Natural killer cell (primary cell): Measurements from ENCODE around the gene PAFAH1B1. TPM values are rescaled to one million over a fixed set of nuclear protein-coding genes. Genes with fewer than 3 reads are reported as not detected.
A peak's percentile ranks its signal among the peaks of the same experiment; 100 is the strongest.
"Not testable (repeated sequence)": the region's sequence is repeated elsewhere in the genome, so short reads cannot be mapped to it uniquely, and the experiment has no call there.

Source experiments
- ATAC-seq, 3 donors: fragments of 150-1000 bp in 2 of 3; fragments of 200-7000 bp in 1 of 3; cut with Tn5 transposase; 1 replicate in 1 of 3; 2 replicates in 2 of 3; pipeline ENCODE4 v1.10.0; 2021; ENCODE audit warnings: mild to moderate bottlenecking in 2 of 3, moderate library complexity in 2 of 3
- DNase-seq, 2 donors: peaks; one replicate each; pipeline versions ENCODE4 v3.0.0 to v3.0.0-alpha.2; 2013 to 2021; ENCODE audit warnings: mixed read lengths in 1 of 2
- H3K27ac ChIP-seq: one replicate; pipeline ENCODE4 v1.5.1; 2013; ENCODE audit warnings: mild to moderate bottlenecking, low read length
- H3K27me3 ChIP-seq: one replicate; pipeline ENCODE4 v1.6.1; 2013; ENCODE audit warnings: low read length; ENCODE audit not compliant: control insufficient read depth, insufficient read depth
- H3K36me3 ChIP-seq: one replicate; pipeline ENCODE4 v1.6.1; 2013; ENCODE audit warnings: low read length; ENCODE audit not compliant: control insufficient read depth, insufficient read depth
- H3K4me1 ChIP-seq: one replicate; pipeline ENCODE4 v1.6.1; 2013; ENCODE audit warnings: low read length; ENCODE audit not compliant: control insufficient read depth, insufficient read depth
- H3K4me3 ChIP-seq: one replicate; pipeline ENCODE4 v1.5.1; 2013; ENCODE audit warnings: low read length
- H3K9me3 ChIP-seq: one replicate; pipeline ENCODE4 v1.6.1; 2013; ENCODE audit warnings: low read length; ENCODE audit not compliant: control insufficient read depth, insufficient read depth
- H3K27ac Mint-ChIP-seq, 2 donors: one replicate each; pipeline ENCODE4 v1.8.0; 2022; ENCODE audit warnings: mild to moderate bottlenecking in 2 of 2, mixed read lengths in 2 of 2, moderate library complexity in 1 of 2
- H3K27me3 Mint-ChIP-seq, 2 donors: one replicate each; pipeline ENCODE4 v1.8.0; 2022; ENCODE audit warnings: low read depth in 2 of 2, mixed read lengths in 2 of 2
- H3K36me3 Mint-ChIP-seq: one replicate; pipeline ENCODE4 v1.8.0; 2022; ENCODE audit warnings: mixed read lengths
- H3K4me1 Mint-ChIP-seq, 2 donors: one replicate each; pipeline ENCODE4 v1.8.0; 2022; ENCODE audit warnings: mixed read lengths in 2 of 2
- H3K4me3 Mint-ChIP-seq: one replicate; pipeline ENCODE4 v1.8.0; 2022; ENCODE audit warnings: mild to moderate bottlenecking, moderate library complexity, mixed read lengths
- H3K9me3 Mint-ChIP-seq, 2 donors: one replicate each; pipeline ENCODE4 v1.8.0; 2022; ENCODE audit warnings: mixed read lengths in 2 of 2
- WGBS: methylation state at CpG from one replicate; pipeline ENCODE4 v1.1.7; 2013; ENCODE audit warnings: missing lambda C conversion rate; ENCODE audit not compliant: insufficient coverage; 5-methylcytosine and 5-hydroxymethylcytosine counted together
- intact Hi-C: fragments of 100-400 bp; cut with micrococcal nuclease; formaldehyde crosslinking; loops from one replicate; pipeline ENCODE4 v1.14.2; 2022
- total RNA-seq, 4 donors: library from RNA; stranded (reverse); fragments of 120-200 nt in 1 of 4; gene quantifications; one replicate each; pipeline versions ENCODE4 v1.2.3 to v1.2.4, GENCODE V29; 2013 to 2022
- TF ChIP-seq, protein P1 (sequence below): fragments of 200-600 bp; IDR thresholded peaks from one replicate; pipeline ENCODE4 v1.8.0; 2022; ENCODE audit warnings: antibody characterized with exemption

PAFAH1B1 gene
- total RNA-seq, 3 donors from 2014 or later (not counting 1 experiment from before 2014, with no cell fraction given) = 138 to 176 (median 165) TPM

DNA sequence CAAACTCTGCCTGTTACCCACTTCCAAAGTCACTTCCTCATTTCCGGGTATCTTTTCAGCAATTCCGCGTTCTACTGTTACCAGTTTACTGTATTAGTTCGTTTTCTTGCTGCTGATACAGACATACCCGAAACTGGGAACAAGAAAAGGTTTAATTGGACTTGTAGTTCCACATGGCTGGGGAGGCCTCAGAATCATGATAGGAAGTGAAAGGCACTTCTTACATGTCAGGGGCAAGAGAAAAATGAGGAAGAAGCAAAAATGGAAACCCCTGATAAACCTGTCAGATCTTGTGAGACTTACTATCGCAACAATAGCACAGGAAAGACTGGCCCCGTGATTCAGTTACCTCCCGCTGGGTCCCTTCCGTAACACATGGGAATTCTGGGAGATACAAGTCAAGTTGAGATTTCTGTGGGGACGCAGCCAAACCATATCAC lies 30.9 kb downstream of the PAFAH1B1 start:
- Mint-ChIP-seq H3K9me3 (no peaks in the 10 kb centered on the region), H3K36me3 (no peaks in the 10 kb centered on the region), H3K4me3 (no peak overlapping the region), H3K4me1 (peaks cover 68 to 70% of the 10 kb centered on the region in 2 donors), H3K27ac (peak overlapping the region; percentile 51 to 82), H3K27me3 (no peaks in the 10 kb centered on the region)
- ATAC-seq = peak in 2 of 3 donors; percentile 12 to 30
- Histone ChIP-seq H3K4me3 (no peak overlapping the region), H3K36me3 (no peaks in the 10 kb centered on the region), H3K9me3 (no peaks in the 10 kb centered on the region), H3K27me3 (no peaks in the 10 kb centered on the region), H3K4me1 (peaks cover 31% of the 10 kb centered on the region), H3K27ac (peak overlapping the region; percentile 22)
- TF ChIP-seq, protein P1, sequence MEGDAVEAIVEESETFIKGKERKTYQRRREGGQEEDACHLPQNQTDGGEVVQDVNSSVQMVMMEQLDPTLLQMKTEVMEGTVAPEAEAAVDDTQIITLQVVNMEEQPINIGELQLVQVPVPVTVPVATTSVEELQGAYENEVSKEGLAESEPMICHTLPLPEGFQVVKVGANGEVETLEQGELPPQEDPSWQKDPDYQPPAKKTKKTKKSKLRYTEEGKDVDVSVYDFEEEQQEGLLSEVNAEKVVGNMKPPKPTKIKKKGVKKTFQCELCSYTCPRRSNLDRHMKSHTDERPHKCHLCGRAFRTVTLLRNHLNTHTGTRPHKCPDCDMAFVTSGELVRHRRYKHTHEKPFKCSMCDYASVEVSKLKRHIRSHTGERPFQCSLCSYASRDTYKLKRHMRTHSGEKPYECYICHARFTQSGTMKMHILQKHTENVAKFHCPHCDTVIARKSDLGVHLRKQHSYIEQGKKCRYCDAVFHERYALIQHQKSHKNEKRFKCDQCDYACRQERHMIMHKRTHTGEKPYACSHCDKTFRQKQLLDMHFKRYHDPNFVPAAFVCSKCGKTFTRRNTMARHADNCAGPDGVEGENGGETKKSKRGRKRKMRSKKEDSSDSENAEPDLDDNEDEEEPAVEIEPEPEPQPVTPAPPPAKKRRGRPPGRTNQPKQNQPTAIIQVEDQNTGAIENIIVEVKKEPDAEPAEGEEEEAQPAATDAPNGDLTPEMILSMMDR = no peak
- WGBS = 42% methylated on average over 10 of the region's 10 CpGs
- no peak for DNase-seq
- intact Hi-C loops = no loop called here

- H3K4me1 ChIP-seq = peaks cover 34% of the 10 kb centered on the region
- 96% methylated on average over 7 of the region's 7 CpGs for WGBS
- ATAC-seq = not testable (repeated sequence)
These were observed 33.3 kb downstream of the PAFAH1B1 start for GRCh38 chr17:2626626-2627219.

DNA sequence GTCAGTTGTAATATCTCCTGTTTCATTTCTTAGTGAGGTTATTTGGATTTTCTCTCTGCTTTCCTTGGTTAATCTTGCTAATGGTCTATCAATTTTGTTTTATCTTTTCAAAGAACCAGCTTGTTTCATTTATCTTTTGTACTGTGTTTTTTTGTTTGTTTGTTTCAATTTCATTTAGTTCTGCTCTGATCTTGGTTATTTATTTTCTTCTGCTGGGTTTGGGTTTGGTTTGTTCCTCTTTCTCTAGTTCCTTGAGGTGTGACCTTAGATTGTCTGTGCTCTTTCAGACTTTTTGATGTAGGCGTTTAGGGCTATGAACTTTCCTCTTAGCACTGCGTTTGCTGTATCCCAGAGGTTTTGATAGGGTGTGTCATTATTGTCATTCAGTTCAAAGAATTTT lies 35.5 kb downstream of the PAFAH1B1 start:
- 31% methylated on average over 2 of the region's 2 CpGs for WGBS
- H3K9me3 ChIP-seq, H3K4me3 ChIP-seq, H3K9me3 Mint-ChIP-seq, ATAC-seq, H3K27me3 ChIP-seq, H3K27ac ChIP-seq, H3K36me3 ChIP-seq, H3K27me3 Mint-ChIP-seq, DNase-seq, intact Hi-C loops, H3K36me3 Mint-ChIP-seq: not testable (repeated sequence)
- peak overlapping the region; percentile 5 to 33 for H3K27ac Mint-ChIP-seq
- H3K4me3 Mint-ChIP-seq = peak overlapping the region; percentile 1
- H3K4me1 Mint-ChIP-seq = peaks cover 87 to 90% of the 10 kb centered on the region in 2 donors
- peaks cover 25% of the 10 kb centered on the region for H3K4me1 ChIP-seq

More at GRCh38 chr17:2626626-2627219, 33.3 kb downstream of the PAFAH1B1 start:
- H3K27me3 ChIP-seq, H3K4me3 ChIP-seq, H3K27me3 Mint-ChIP-seq, H3K36me3 ChIP-seq, H3K36me3 Mint-ChIP-seq, H3K9me3 ChIP-seq, intact Hi-C loops, H3K27ac ChIP-seq, DNase-seq, H3K9me3 Mint-ChIP-seq: not testable (repeated sequence)
- peak overlapping the region; percentile 5 to 33 for H3K27ac Mint-ChIP-seq
- peaks cover 81 to 84% of the 10 kb centered on the region in 2 donors for H3K4me1 Mint-ChIP-seq
- H3K4me3 Mint-ChIP-seq = peak overlapping the region; percentile 1

DNA sequence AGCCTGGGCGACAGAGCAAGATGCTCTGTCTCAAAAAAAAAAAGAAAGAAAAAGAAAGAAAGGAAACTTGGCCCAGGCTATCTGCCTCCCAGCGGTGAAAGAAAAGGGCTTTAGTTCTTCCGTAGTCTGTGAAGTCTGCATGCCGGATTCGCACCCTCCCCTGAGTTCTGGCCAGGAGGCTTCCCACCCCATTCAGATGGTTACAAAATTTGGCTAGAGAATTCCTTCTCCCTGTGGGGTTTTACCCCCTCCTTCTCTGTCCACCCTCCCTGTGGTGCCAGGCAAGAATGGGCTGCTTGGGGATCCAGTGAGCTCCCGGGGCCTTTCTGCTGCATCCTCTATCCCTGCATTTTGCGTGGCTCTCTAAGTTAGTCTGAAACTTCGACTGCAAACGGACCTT lies 37.8 kb downstream of the PAFAH1B1 start:
- H3K4me1 ChIP-seq = peaks cover 26% of the 10 kb centered on the region
- 96% methylated on average over 9 of the region's 9 CpGs for WGBS

More for the DNA sequence above, 37.8 kb downstream of the PAFAH1B1 start:
- no peak for DNase-seq
- Histone ChIP-seq H3K27me3 (no peaks in the 10 kb centered on the region), H3K36me3 (peaks cover 3% of the 10 kb centered on the region), H3K9me3 (no peaks in the 10 kb centered on the region), H3K27ac (no peak overlapping the region), H3K4me3 (no peak overlapping the region)
- peak overlapping the region; percentile 75 to 86 for H3K27ac Mint-ChIP-seq
- intact Hi-C loops = loop anchor here (2.0 kb wide), 1 partner anchor 14 kb away; no protein-coding TSS in a partner anchor
- H3K4me3 Mint-ChIP-seq = peak overlapping the region; percentile 51
- ATAC-seq = no peak
- H3K4me1 Mint-ChIP-seq = peaks cover 82 to 89% of the 10 kb centered on the region in 2 donors
- TF ChIP-seq, protein P1 = no peak
- no peaks in the 10 kb centered on the region for H3K36me3 Mint-ChIP-seq
- no peaks in the 10 kb centered on the region for H3K27me3 Mint-ChIP-seq
- H3K9me3 Mint-ChIP-seq = no peaks in the 10 kb centered on the region
